Chondrocyte (in vitro differentiated cells): ENCODE measurements around the gene DCP1A. TPM values are rescaled to one million over a fixed set of nuclear protein-coding genes. Genes with fewer than 3 reads are reported as not detected.
"Not testable (repeated sequence)": the region's sequence is repeated elsewhere in the genome, so short reads cannot be mapped to it uniquely, and the experiment has no call there.

Source experiments
- DNase-seq: peaks from one replicate; pipeline ENCODE4 v3.0.0; 2021; ENCODE audit warnings: mixed read lengths, low spot score
- H3K27ac Mint-ChIP-seq: one replicate; pipeline ENCODE4 v1.8.0; 2021; ENCODE audit warnings: mild to moderate bottlenecking, moderate library complexity, mixed read lengths; ENCODE audit not compliant: unreplicated experiment
- H3K27me3 Mint-ChIP-seq: 2 replicates; pipeline ENCODE4 v1.8.0; 2021; ENCODE audit warnings: low read depth, mixed read lengths
- H3K36me3 Mint-ChIP-seq: 2 replicates; pipeline ENCODE4 v1.8.0; 2021; ENCODE audit warnings: low read depth, mixed read lengths
- H3K4me1 Mint-ChIP-seq: 2 replicates; pipeline ENCODE4 v1.8.0; 2021; ENCODE audit warnings: low read depth, mild to moderate bottlenecking, mixed read lengths
- H3K4me3 Mint-ChIP-seq: one replicate; pipeline ENCODE4 v1.8.0; 2021; ENCODE audit warnings: mild to moderate bottlenecking, moderate library complexity, mixed read lengths; ENCODE audit not compliant: unreplicated experiment
- H3K9me3 Mint-ChIP-seq: 2 replicates; pipeline ENCODE4 v1.8.0; 2021; ENCODE audit warnings: low read depth, mixed read lengths
- CTCF ChIP-seq: fragments of 200-600 bp; sonication (generic); IDR thresholded peaks from 2 replicates; pipeline ENCODE4 v1.5.0; 2021; ENCODE audit warnings: antibody characterized with exemption, mild to moderate bottlenecking, moderate library complexity
- total RNA-seq: library from RNA; stranded (reverse); gene quantifications from 3 replicates; pipeline ENCODE4 v1.2.1, GENCODE V29; 2021

Gene DCP1A
- total RNA-seq, 1 donor from 2014 or later, result 15.6 TPM

- Mint-ChIP-seq H3K36me3 (no peaks in the 10 kb centered on the region), H3K4me1 (peaks cover 51% of the 10 kb centered on the region), H3K27me3 (no peaks in the 10 kb centered on the region), H3K27ac (peak within 1 kb of the TSS; percentile 88), H3K4me3 (peak within 1 kb of the TSS; percentile 89), H3K9me3 (no peaks in the 10 kb centered on the region)
- no peak for DNase-seq
- TF ChIP-seq CTCF, result no peak
Observed at GRCh38 chr3:53255775-53256703, 91.3 kb downstream of the DCP1A start, which contains the start of gene TKT. TSS of gene TKT (minus strand) at chr3:53256022. CDS start at chr3:53255942, 80 bp downstream.

GRCh38 chr3:53255423-53255774 lies 91.9 kb downstream of the DCP1A start:
- Mint-ChIP-seq H3K36me3 (no peaks in the 10 kb centered on the region), H3K27ac (peak overlapping the region; percentile 88), H3K27me3 (no peaks in the 10 kb centered on the region), H3K4me3 (peak overlapping the region; percentile 89), H3K9me3 (no peaks in the 10 kb centered on the region), H3K4me1 (peaks cover 57% of the 10 kb centered on the region)
- TF ChIP-seq CTCF, result no peak
- no peak for DNase-seq

GRCh38 chr3:53254509-53255422 lies 92.6 kb downstream of the DCP1A start:
- no peaks in the 10 kb centered on the region for H3K9me3 Mint-ChIP-seq
- no peak for TF ChIP-seq CTCF
- no peaks in the 10 kb centered on the region for H3K27me3 Mint-ChIP-seq
- H3K4me1 Mint-ChIP-seq, result peaks cover 58% of the 10 kb centered on the region
- H3K36me3 Mint-ChIP-seq, result no peaks in the 10 kb centered on the region
- H3K4me3 Mint-ChIP-seq, result peak overlapping the region; percentile 89
- DNase-seq, result no peak
- H3K27ac Mint-ChIP-seq, result peak overlapping the region; percentile 88

- DNase-seq, result no peak
- H3K27me3 Mint-ChIP-seq, result no peaks in the 10 kb centered on the region
- peak overlapping the region; percentile 88 for H3K27ac Mint-ChIP-seq
- H3K9me3 Mint-ChIP-seq, result no peaks in the 10 kb centered on the region
- no peaks in the 10 kb centered on the region for H3K36me3 Mint-ChIP-seq
- H3K4me1 Mint-ChIP-seq, result peaks cover 53% of the 10 kb centered on the region
- no peak for TF ChIP-seq CTCF
- H3K4me3 Mint-ChIP-seq, result peak overlapping the region; percentile 89
Observed at GRCh38 chr3:53253707-53254508, 93.4 kb downstream of the DCP1A start.

GRCh38 chr3:53252947-53253322 lies 94.4 kb downstream of the DCP1A start:
- H3K36me3 Mint-ChIP-seq, DNase-seq, H3K9me3 Mint-ChIP-seq, H3K27me3 Mint-ChIP-seq: not testable (repeated sequence)
- Mint-ChIP-seq H3K27ac (peak overlapping the region; percentile 92), H3K4me3 (peak overlapping the region; percentile 89), H3K4me1 (peaks cover 57% of the 10 kb centered on the region)
